Measurements from ENCODE around the gene MYH7.

DNA sequence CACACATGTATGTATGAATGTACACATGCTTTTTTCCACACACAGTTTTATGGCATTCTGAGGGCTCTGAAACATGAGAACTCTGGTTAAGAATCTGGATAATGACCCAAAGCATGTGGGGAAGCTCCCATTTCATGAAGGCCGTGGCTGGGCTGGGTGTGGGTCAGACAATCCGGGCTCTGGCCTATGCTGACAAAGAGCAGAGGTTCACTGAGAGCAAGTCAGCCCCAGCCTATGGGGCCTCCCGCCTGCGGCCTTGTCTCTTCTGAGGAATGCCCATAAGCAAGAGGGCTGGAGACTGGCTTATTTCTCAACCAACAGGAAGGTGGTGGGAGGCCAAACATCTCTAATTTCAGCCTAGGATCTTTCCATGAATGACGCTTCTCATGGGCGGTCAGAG lies 35.9 kb downstream of the MYH7 start:
- TF ChIP-seq ELK1 (IDR thresholded peaks at IDR 0.05; ENCODE audit: low read depth, low read length) (no peak), CTCF (IDR thresholded peaks at IDR 0.05) (no peak), BCL3 (IDR thresholded peaks at IDR 0.05) (no peak), MAZ (IDR thresholded peaks at IDR 0.05; ENCODE audit: borderline replicate concordance, low read depth, low read length) (no peak), EP300 (IDR thresholded peaks at IDR 0.05) (no peak), BHLHE40 (IDR thresholded peaks at IDR 0.05; ENCODE audit: low read depth, low read length) (no peak)
- TF ChIP-seq, protein P1, sequence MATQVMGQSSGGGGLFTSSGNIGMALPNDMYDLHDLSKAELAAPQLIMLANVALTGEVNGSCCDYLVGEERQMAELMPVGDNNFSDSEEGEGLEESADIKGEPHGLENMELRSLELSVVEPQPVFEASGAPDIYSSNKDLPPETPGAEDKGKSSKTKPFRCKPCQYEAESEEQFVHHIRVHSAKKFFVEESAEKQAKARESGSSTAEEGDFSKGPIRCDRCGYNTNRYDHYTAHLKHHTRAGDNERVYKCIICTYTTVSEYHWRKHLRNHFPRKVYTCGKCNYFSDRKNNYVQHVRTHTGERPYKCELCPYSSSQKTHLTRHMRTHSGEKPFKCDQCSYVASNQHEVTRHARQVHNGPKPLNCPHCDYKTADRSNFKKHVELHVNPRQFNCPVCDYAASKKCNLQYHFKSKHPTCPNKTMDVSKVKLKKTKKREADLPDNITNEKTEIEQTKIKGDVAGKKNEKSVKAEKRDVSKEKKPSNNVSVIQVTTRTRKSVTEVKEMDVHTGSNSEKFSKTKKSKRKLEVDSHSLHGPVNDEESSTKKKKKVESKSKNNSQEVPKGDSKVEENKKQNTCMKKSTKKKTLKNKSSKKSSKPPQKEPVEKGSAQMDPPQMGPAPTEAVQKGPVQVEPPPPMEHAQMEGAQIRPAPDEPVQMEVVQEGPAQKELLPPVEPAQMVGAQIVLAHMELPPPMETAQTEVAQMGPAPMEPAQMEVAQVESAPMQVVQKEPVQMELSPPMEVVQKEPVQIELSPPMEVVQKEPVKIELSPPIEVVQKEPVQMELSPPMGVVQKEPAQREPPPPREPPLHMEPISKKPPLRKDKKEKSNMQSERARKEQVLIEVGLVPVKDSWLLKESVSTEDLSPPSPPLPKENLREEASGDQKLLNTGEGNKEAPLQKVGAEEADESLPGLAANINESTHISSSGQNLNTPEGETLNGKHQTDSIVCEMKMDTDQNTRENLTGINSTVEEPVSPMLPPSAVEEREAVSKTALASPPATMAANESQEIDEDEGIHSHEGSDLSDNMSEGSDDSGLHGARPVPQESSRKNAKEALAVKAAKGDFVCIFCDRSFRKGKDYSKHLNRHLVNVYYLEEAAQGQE (IDR thresholded peaks at IDR 0.05) = no peak
- TF ChIP-seq, protein P2, sequence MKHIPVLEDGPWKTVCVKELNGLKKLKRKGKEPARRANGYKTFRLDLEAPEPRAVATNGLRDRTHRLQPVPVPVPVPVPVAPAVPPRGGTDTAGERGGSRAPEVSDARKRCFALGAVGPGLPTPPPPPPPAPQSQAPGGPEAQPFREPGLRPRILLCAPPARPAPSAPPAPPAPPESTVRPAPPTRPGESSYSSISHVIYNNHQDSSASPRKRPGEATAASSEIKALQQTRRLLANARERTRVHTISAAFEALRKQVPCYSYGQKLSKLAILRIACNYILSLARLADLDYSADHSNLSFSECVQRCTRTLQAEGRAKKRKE (CRISPR knock-in tag; IDR thresholded peaks at IDR 0.05; ENCODE audit: low read depth) = no peak

Data from A549 (cell line).